HG03045 (cell line): Measurements from ENCODE around the gene PBRM1.

Source experiments
- ATAC-seq: cut with Tn5 transposase; IDR thresholded peaks from one replicate; pipeline ENCODE4 v1.9.1; 2021; ENCODE audit warnings: mild to moderate bottlenecking, moderate library complexity; ENCODE audit not compliant: unreplicated experiment

PBRM1 gene

GRCh38 chr3:52670621-52671521 is 14.8 kb downstream of the PBRM1 start:
- peak; percentile 79 for ATAC-seq

GRCh38 chr3:52663098-52663497 is 22.6 kb downstream of the PBRM1 start:
- ATAC-seq: no peak

GRCh38 chr3:52660046-52660445 is 25.7 kb downstream of the PBRM1 start:
- no peak for ATAC-seq

GRCh38 chr3:52655895-52656294 is 29.8 kb downstream of the PBRM1 start:
- no peak for ATAC-seq

- no peak for ATAC-seq
Observed at GRCh38 chr3:52651592-52651991, 34.1 kb downstream of the PBRM1 start.

GRCh38 chr3:52650439-52650838 is 35.3 kb downstream of the PBRM1 start:
- ATAC-seq: no peak

GRCh38 chr3:52649461-52650210 is 36.1 kb downstream of the PBRM1 start:
- no peak for ATAC-seq

- ATAC-seq: no peak
Observed at GRCh38 chr3:52645549-52645948, 40.2 kb downstream of the PBRM1 start.

GRCh38 chr3:52636673-52637072 is 49.0 kb downstream of the PBRM1 start:
- no peak for ATAC-seq

- no peak for ATAC-seq
Observed at GRCh38 chr3:52633786-52634185, 51.9 kb downstream of the PBRM1 start.

- ATAC-seq: no peak
Observed at GRCh38 chr3:52625041-52625440, 60.7 kb downstream of the PBRM1 start.

GRCh38 chr3:52623234-52623792 is 62.4 kb downstream of the PBRM1 start:
- no peak for ATAC-seq

- ATAC-seq: no peak
Observed at GRCh38 chr3:52620580-52620979, 65.1 kb downstream of the PBRM1 start.

GRCh38 chr3:52615166-52615565 is 70.5 kb downstream of the PBRM1 start:
- ATAC-seq: no peak

- no peak for ATAC-seq
Observed at GRCh38 chr3:52614689-52615088, 71.0 kb downstream of the PBRM1 start.

- ATAC-seq: no peak
Observed at GRCh38 chr3:52609316-52609815, 76.3 kb downstream of the PBRM1 start.

GRCh38 chr3:52608337-52608736 is 77.4 kb downstream of the PBRM1 start:
- ATAC-seq: no peak

GRCh38 chr3:52606373-52607085 is 79.2 kb downstream of the PBRM1 start:
- ATAC-seq: no peak

- ATAC-seq: no peak
Observed at GRCh38 chr3:52600258-52600657, 85.5 kb downstream of the PBRM1 start.

GRCh38 chr3:52596658-52597265 is 89.0 kb downstream of the PBRM1 start:
- no peak for ATAC-seq
